HL-60 (cell line): ENCODE results near the gene CFAP46.

Source experiments
- DNase-seq, 2 experiments: peaks; one replicate each; pipeline ENCODE4 v3.0.0-alpha.2; 2010 to 2020; ENCODE audit warnings: low read depth in 1 of 2, low spot score in 1 of 2
- H3K27ac ChIP-seq: fragments of 250-450 bp; sonication (Bioruptor Pico); replicated peaks from 2 replicates; pipeline ENCODE4 v1.5.1; 2020; ENCODE audit warnings: mild to moderate bottlenecking, moderate library complexity
- H3K27me3 ChIP-seq: fragments of 250-450 bp; sonication (Bioruptor Pico); 2 replicates; pipeline ENCODE4 v1.5.1; 2021; ENCODE audit warnings: mild to moderate bottlenecking, moderate library complexity; ENCODE audit not compliant: insufficient read depth, poor library complexity, severe bottlenecking
- H3K4me3 ChIP-seq: replicated peaks from 2 replicates; pipeline ENCODE4 v1.5.1; 2011; ENCODE audit warnings: mild to moderate bottlenecking, control low read depth, low read length; ENCODE audit not compliant: insufficient read depth
- GABPA ChIP-seq: IDR thresholded peaks from 2 replicates; pipeline ENCODE4 v1.6.1; 2012; ENCODE audit warnings: low read depth
- POLR2AphosphoS5 ChIP-seq: IDR thresholded peaks from 2 replicates; pipeline ENCODE4 v1.6.1; 2012; ENCODE audit warnings: low read depth
- SPI1 ChIP-seq: IDR thresholded peaks from 2 replicates; pipeline ENCODE4 v1.6.1; 2012; ENCODE audit warnings: low read depth, mild to moderate bottlenecking, borderline replicate concordance
- TF ChIP-seq, protein P1 (sequence below): IDR thresholded peaks from one replicate; pipeline ENCODE4 v1.5.1; 2011; ENCODE audit warnings: low read length, control low read depth, inconsistent platforms; ENCODE audit not compliant: insufficient read depth
- TF ChIP-seq, protein P2 (sequence below): IDR thresholded peaks from 2 replicates; pipeline ENCODE4 v1.6.1; 2012; ENCODE audit warnings: low read depth; ENCODE audit not compliant: insufficient replicate concordance

CFAP46 gene

DNA sequence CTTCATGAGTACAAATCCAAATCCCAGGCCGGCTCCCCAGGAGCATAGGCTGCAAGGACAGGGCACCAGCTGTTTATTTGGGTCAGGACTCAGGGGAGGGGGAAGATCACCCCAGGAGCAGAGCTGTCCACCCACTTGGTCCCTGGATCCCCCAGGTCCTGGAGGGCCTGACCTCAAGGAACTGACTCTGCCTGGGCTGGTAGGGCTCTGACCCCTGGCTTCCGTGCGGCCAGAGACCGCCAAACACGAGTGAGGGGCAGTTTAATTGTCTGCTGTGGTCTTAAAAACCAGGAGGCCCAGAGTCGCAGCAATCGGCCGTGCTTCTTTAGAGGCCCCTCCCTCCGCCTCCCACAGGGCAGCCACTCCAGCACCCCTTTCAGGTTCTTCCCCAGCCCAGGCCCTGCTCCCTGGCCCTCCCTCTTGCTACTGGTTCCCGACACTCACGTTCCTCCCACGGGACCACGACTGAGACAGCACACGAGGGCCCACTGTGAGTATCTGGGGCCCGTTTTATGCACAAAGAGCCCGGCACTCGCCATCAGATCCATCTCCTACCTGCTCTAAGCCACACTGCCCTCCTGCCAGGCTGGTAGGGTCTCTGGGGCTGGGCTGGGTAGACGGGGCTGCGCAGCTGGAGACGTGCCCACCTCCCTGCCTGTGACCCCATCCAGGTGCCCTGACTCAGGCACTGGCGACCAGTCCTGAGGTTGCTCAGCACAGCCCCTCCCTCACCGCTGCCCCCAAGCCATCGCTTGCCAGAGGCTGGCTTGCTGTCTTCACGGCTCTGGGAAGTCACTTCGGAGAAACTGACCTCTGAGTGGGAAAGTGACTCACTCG is 30.0 kb upstream of the CFAP46 start:
- no peak overlapping the region for H3K27ac ChIP-seq
- TF ChIP-seq, protein P1, sequence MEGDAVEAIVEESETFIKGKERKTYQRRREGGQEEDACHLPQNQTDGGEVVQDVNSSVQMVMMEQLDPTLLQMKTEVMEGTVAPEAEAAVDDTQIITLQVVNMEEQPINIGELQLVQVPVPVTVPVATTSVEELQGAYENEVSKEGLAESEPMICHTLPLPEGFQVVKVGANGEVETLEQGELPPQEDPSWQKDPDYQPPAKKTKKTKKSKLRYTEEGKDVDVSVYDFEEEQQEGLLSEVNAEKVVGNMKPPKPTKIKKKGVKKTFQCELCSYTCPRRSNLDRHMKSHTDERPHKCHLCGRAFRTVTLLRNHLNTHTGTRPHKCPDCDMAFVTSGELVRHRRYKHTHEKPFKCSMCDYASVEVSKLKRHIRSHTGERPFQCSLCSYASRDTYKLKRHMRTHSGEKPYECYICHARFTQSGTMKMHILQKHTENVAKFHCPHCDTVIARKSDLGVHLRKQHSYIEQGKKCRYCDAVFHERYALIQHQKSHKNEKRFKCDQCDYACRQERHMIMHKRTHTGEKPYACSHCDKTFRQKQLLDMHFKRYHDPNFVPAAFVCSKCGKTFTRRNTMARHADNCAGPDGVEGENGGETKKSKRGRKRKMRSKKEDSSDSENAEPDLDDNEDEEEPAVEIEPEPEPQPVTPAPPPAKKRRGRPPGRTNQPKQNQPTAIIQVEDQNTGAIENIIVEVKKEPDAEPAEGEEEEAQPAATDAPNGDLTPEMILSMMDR, result no peak
- no peak for TF ChIP-seq SPI1
- TF ChIP-seq GABPA, result no peak
- peaks cover 9% of the 10 kb centered on the region for H3K27me3 ChIP-seq
- no peak for DNase-seq
- no peak overlapping the region for H3K4me3 ChIP-seq

DNA sequence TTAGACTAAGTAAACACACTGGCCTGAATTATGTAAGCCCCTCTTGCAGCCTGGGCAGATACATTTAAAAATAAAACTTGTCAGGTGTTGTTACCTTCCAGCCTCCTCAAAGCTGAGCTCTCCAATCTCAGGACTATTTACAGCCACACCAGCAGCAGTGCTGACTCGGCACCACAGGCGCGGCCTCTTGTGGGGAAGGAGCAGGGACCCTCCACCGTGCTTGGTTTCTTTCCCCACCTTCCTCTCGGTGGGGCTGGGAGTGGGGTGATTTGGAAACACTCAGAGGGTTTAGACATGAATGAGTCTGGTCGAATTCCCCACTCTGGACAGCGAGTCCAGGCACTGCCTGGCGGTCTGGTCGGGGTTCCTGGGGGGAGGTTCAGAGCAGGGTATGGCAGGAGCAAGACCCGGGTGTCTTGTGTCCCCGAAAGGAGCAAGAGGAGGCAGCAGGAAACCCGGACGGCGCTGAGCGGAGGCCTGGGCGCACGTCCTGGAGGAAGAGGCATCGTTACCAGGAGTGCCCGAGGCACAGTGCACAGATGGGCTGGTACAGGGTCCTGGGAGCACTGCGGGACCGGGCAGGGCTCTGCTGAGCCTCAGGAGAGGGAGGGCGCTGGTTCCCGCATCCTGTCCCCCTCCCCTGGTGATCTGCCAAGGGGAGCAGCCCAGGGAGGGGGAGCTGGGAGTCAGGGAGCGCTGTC is 29.2 kb upstream of the CFAP46 start:
- Histone ChIP-seq H3K4me3 (no peak overlapping the region), H3K27ac (no peak overlapping the region), H3K27me3 (peaks cover 9% of the 10 kb centered on the region)
- no peak for TF ChIP-seq SPI1
- TF ChIP-seq, protein P2, sequence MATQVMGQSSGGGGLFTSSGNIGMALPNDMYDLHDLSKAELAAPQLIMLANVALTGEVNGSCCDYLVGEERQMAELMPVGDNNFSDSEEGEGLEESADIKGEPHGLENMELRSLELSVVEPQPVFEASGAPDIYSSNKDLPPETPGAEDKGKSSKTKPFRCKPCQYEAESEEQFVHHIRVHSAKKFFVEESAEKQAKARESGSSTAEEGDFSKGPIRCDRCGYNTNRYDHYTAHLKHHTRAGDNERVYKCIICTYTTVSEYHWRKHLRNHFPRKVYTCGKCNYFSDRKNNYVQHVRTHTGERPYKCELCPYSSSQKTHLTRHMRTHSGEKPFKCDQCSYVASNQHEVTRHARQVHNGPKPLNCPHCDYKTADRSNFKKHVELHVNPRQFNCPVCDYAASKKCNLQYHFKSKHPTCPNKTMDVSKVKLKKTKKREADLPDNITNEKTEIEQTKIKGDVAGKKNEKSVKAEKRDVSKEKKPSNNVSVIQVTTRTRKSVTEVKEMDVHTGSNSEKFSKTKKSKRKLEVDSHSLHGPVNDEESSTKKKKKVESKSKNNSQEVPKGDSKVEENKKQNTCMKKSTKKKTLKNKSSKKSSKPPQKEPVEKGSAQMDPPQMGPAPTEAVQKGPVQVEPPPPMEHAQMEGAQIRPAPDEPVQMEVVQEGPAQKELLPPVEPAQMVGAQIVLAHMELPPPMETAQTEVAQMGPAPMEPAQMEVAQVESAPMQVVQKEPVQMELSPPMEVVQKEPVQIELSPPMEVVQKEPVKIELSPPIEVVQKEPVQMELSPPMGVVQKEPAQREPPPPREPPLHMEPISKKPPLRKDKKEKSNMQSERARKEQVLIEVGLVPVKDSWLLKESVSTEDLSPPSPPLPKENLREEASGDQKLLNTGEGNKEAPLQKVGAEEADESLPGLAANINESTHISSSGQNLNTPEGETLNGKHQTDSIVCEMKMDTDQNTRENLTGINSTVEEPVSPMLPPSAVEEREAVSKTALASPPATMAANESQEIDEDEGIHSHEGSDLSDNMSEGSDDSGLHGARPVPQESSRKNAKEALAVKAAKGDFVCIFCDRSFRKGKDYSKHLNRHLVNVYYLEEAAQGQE, result no peak
- TF ChIP-seq GABPA, result no peak
- TF ChIP-seq POLR2AphosphoS5, result no peak
- TF ChIP-seq, protein P1, result no peak
- DNase-seq, result no peak

DNA sequence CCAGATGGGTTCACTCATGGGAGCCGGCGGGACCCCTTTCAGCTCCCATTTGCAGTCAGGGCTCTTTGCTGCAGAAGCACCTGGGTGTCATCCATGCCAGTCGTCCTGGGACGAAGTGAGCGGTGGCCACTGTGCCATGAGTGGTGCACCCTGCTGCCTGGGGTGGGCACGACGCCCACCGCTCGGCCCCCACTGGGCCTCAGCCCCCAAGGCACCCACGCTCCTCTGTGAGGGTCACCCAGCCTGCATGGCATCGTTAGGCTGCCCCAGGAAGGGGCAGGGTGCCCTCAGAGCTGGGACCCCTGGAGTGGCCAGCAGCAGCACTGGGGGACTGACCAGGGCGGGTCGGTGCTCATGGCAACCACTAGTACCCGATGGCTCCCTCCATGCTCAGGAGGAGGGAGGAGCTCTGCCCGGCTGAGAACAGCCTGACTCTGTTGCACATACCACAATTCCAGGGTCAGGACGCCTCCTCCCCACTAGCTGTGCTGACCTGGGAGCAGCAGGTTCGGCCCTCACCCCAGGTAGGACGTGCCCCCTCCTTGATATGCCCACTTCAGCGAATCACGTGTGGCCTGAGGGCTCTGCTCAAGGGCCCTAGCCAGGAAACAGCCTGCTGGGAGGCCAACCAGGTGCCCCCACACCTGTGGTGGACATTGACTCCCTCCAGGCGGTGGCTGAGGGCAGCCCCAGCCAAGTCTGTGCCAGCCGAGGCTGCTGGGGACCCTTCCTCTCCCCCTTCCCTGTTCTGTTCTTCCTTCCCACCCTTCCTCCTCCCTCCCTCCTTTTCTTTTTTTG is 28.5 kb upstream of the CFAP46 start:
- Histone ChIP-seq H3K4me3 (no peak overlapping the region), H3K27ac (no peak overlapping the region), H3K27me3 (peaks cover 9% of the 10 kb centered on the region)
- no peak for DNase-seq
- TF ChIP-seq GABPA (no peak), SPI1 (no peak), POLR2AphosphoS5 (no peak)
- TF ChIP-seq, protein P1, result no peak
- TF ChIP-seq, protein P2, result no peak
